Ishikawa (cell line): ENCODE data around the gene TMEM178B.

Experiments
- CEBPB ChIP-seq: IDR thresholded peaks from 2 replicates; pipeline ENCODE4 v1.6.1; 2012
- CREB1 ChIP-seq: IDR thresholded peaks from 2 replicates; pipeline ENCODE4 v1.6.1; 2012; ENCODE audit warnings: low read depth
- EGR1 ChIP-seq: IDR thresholded peaks from 2 replicates; pipeline ENCODE4 v1.6.1; 2012
- EP300 ChIP-seq: IDR thresholded peaks from 2 replicates; pipeline ENCODE4 v1.6.1; 2012; ENCODE audit warnings: borderline replicate concordance
- FOXM1 ChIP-seq: IDR thresholded peaks from 2 replicates; pipeline ENCODE4 v1.6.1; 2012; ENCODE audit warnings: low read depth, borderline replicate concordance
- MAX ChIP-seq: IDR thresholded peaks from 2 replicates; pipeline ENCODE4 v1.6.1; 2012
- NFIC ChIP-seq: IDR thresholded peaks from 2 replicates; pipeline ENCODE4 v1.6.1; 2012
- RAD21 ChIP-seq: IDR thresholded peaks from 2 replicates; pipeline ENCODE4 v1.6.1; 2012; ENCODE audit warnings: low read depth
- REST ChIP-seq: IDR thresholded peaks from 2 replicates; pipeline ENCODE4 v1.6.1; 2012; ENCODE audit warnings: low read depth, mild to moderate bottlenecking
- TAF1 ChIP-seq: IDR thresholded peaks from 2 replicates; pipeline ENCODE4 v1.6.1; 2012; ENCODE audit warnings: low read depth, mild to moderate bottlenecking
- TCF12 ChIP-seq: IDR thresholded peaks from 2 replicates; pipeline ENCODE4 v1.6.1; 2012; ENCODE audit warnings: low read depth
- USF1 ChIP-seq: IDR thresholded peaks from 2 replicates; pipeline ENCODE4 v1.6.1; 2012
- YY1 ChIP-seq: IDR thresholded peaks from 2 replicates; pipeline ENCODE4 v1.6.1; 2012; ENCODE audit warnings: low read depth
- ZBTB7A ChIP-seq: IDR thresholded peaks from 2 replicates; pipeline ENCODE4 v1.6.1; 2012; ENCODE audit warnings: low read depth

DNA sequence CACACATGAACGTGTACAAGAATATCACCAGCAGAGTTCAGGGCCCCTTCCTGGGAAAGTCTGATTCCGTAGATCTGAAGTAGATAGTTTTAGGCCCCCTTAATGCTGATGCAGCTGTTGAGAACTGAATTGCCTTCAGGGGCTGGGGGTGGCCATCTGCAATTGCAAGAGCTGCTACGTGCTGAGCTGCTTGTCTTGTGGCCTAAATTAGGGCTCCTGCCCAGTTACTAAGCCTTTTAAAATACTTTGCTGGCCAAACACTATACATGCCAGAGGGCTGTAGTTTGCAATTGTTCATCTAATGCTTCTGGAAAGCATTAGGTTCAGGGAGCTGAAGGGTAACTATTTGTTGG, 71.7 kb downstream of the TMEM178B start:
- TF ChIP-seq MAX (no peak), FOXM1 (no peak), RAD21 (no peak), YY1 (no peak), REST (no peak), CEBPB (no peak), ZBTB7A (no peak), USF1 (no peak), EGR1 (no peak), EP300 (no peak), TAF1 (no peak), CREB1 (no peak), NFIC (no peak), TCF12 (no peak)
